Muscle of leg (tissue), 11 donors: Measurements from ENCODE around the gene LRRIQ3. TPM values are rescaled to one million over a fixed set of nuclear protein-coding genes. Genes with fewer than 3 reads are reported as not detected.
"Not testable (repeated sequence)": the region's sequence is repeated elsewhere in the genome, so short reads cannot be mapped to it uniquely, and the experiment has no call there.

ENCODE experiments used
- DNase-seq: peaks from one replicate; pipeline ENCODE4 v3.0.0; 2013
- H3K27ac ChIP-seq: one replicate; pipeline ENCODE4 v1.5.1; 2013; ENCODE audit warnings: mild to moderate bottlenecking, low read length, control low read depth
- H3K27me3 ChIP-seq: one replicate; pipeline ENCODE4 v1.6.1; 2013; ENCODE audit warnings: low read length; ENCODE audit not compliant: control insufficient read depth, insufficient read depth
- H3K36me3 ChIP-seq: one replicate; pipeline ENCODE4 v1.6.1; 2013; ENCODE audit warnings: low read length; ENCODE audit not compliant: control insufficient read depth, insufficient read depth
- H3K4me1 ChIP-seq: one replicate; pipeline ENCODE4 v1.6.1; 2013; ENCODE audit warnings: low read length; ENCODE audit not compliant: control insufficient read depth, insufficient read depth
- H3K4me3 ChIP-seq: one replicate; pipeline ENCODE4 v1.5.1; 2013; ENCODE audit warnings: low read length, control low read depth
- H3K9me3 ChIP-seq: replicated peaks from 2 replicates; pipeline ENCODE4 v1.6.1; 2013; ENCODE audit warnings: low read depth, low read length; ENCODE audit not compliant: control insufficient read depth
- WGBS: methylation state at CpG from one replicate; pipeline ENCODE4 v1.1.5; 2013; ENCODE audit warnings: missing lambda C conversion rate; ENCODE audit not compliant: insufficient coverage; 5-methylcytosine and 5-hydroxymethylcytosine counted together
- polyA plus RNA-seq, 8 donors: library from polyadenylated mRNA; unstranded; fragments of 120-200 nt; gene quantifications; one replicate each; pipeline versions ENCODE4 v1.2.1 to v1.2.3, GENCODE V29; 2013; ENCODE audit warnings: inconsistent platforms in 1 of 8, low replicate concordance in 1 of 8; ENCODE audit not compliant: insufficient read length in 8 of 8, insufficient read depth in 1 of 8
- total RNA-seq: library from RNA; stranded (reverse); fragments of 120-200 nt; gene quantifications from one replicate; pipeline ENCODE4 v1.2.4, GENCODE V29; 2013

The LRRIQ3 gene
- total and polyA plus RNA-seq, 9 donors: 0.11 to 0.84 (median 0.46) TPM

DNA sequence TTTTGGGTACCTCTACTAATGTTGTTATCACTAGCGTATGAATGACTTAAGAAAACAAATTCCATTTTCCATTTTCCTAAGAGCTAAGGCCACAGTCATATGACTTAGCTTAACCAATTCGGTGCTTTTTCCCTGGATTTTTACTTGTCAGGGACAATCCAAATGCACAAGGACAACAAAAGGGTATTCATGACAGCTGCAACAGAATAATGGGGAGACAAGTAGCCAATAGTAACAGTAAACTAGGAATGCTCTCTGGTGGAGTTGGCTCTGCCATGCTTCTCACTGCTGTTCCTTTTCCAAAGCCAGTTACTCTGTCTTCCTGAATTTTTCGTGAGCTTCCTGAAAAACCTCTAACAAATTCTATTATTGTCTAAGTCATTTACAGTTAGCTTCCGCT is 52.9 kb downstream of the LRRIQ3 start:
- H3K9me3 ChIP-seq: no peaks in the 10 kb centered on the region
- WGBS: 80% methylated on average over 1 of the region's 4 CpGs
- H3K36me3 ChIP-seq: no peaks in the 10 kb centered on the region
- H3K27me3 ChIP-seq: no peaks in the 10 kb centered on the region
- no peak overlapping the region for H3K4me3 ChIP-seq
- H3K4me1 ChIP-seq: no peaks in the 10 kb centered on the region
- no peak for DNase-seq
- H3K27ac ChIP-seq: no peak overlapping the region

GRCh38 chr1:74117370-74117769 is 80.6 kb downstream of the LRRIQ3 start:
- no CpG with 5 or more reads among the region's 4 CpGs for WGBS
- not testable (repeated sequence) for H3K36me3 ChIP-seq, DNase-seq, H3K9me3 ChIP-seq, H3K27ac ChIP-seq, H3K4me1 ChIP-seq, H3K27me3 ChIP-seq, H3K4me3 ChIP-seq

- H3K4me3 ChIP-seq: no peak overlapping the region
- no peaks in the 10 kb centered on the region for H3K4me1 ChIP-seq
- H3K36me3 ChIP-seq: no peaks in the 10 kb centered on the region
- no peaks in the 10 kb centered on the region for H3K9me3 ChIP-seq
- H3K27me3 ChIP-seq: no peaks in the 10 kb centered on the region
- no CpG with 5 or more reads among the region's 3 CpGs for WGBS
- DNase-seq: no peak
- no peak overlapping the region for H3K27ac ChIP-seq
Observed at GRCh38 chr1:74113333-74113732, 84.6 kb downstream of the LRRIQ3 start.

GRCh38 chr1:74107394-74107793 is 90.6 kb downstream of the LRRIQ3 start:
- Histone ChIP-seq H3K4me3 (no peak overlapping the region), H3K9me3 (no peaks in the 10 kb centered on the region), H3K27ac (no peak overlapping the region), H3K36me3 (no peaks in the 10 kb centered on the region), H3K4me1 (no peaks in the 10 kb centered on the region), H3K27me3 (no peaks in the 10 kb centered on the region)
- DNase-seq: no peak

- no peak overlapping the region for H3K27ac ChIP-seq
- DNase-seq: no peak
- H3K4me1 ChIP-seq: no peaks in the 10 kb centered on the region
- no peak overlapping the region for H3K4me3 ChIP-seq
- H3K27me3 ChIP-seq: no peaks in the 10 kb centered on the region
- no peaks in the 10 kb centered on the region for H3K36me3 ChIP-seq
- no CpG with 5 or more reads among the region's 1 CpG for WGBS
- peaks cover 3% of the 10 kb centered on the region for H3K9me3 ChIP-seq
Observed at GRCh38 chr1:74091371-74091770, 106.6 kb downstream of the LRRIQ3 start.

DNA sequence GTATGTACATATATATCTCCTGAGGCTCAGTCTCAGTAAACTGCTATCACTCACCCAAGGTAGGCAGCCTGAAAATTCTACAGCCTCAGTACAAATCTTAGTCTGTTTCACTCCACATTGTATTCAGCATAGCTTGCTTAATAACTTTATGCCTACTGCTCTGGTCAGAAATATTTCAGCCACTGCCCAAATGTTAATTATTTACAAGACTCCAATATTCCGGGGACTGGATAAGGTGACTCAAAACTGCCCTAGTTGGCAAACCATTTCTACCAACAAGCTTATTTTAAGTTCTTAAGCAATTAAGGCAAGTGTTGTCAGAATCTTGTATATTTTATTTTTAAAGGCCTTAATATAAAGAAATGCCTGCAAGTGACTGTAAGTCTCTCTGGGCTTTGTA is 114.8 kb downstream of the LRRIQ3 start:
- no CpG with 5 or more reads among the region's 1 CpG for WGBS

DNA sequence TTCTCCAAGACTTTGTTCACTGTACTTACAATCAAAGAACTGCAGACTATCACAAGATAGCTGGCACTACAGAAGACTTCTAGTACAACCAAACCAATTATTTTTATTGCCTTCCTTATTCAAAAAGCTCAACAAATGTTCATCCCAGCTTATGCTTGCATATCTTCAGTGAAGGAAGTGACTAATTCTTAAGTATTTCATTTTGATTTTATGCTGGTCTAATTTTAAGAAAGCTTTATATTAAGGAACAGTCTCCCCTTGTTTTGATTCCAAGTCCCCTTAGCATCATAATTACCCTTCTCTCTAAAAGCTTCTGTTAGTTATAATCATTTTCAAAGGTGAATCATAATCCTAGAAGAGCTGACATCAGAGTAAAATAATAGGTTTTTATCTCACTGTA is 132.9 kb downstream of the LRRIQ3 start:
- H3K4me3 ChIP-seq: no peak overlapping the region
- no peaks in the 10 kb centered on the region for H3K27me3 ChIP-seq
- no peaks in the 10 kb centered on the region for H3K9me3 ChIP-seq
- no peak overlapping the region for H3K27ac ChIP-seq
- H3K4me1 ChIP-seq: no peaks in the 10 kb centered on the region
- no peak for DNase-seq
- H3K36me3 ChIP-seq: no peaks in the 10 kb centered on the region

More for the DNA sequence above, 114.8 kb downstream of the LRRIQ3 start:
- H3K36me3 ChIP-seq: no peaks in the 10 kb centered on the region
- no peaks in the 10 kb centered on the region for H3K4me1 ChIP-seq
- no peak for DNase-seq
- no peak overlapping the region for H3K27ac ChIP-seq
- H3K9me3 ChIP-seq: no peaks in the 10 kb centered on the region
- H3K27me3 ChIP-seq: no peaks in the 10 kb centered on the region
- no peak overlapping the region for H3K4me3 ChIP-seq

DNA sequence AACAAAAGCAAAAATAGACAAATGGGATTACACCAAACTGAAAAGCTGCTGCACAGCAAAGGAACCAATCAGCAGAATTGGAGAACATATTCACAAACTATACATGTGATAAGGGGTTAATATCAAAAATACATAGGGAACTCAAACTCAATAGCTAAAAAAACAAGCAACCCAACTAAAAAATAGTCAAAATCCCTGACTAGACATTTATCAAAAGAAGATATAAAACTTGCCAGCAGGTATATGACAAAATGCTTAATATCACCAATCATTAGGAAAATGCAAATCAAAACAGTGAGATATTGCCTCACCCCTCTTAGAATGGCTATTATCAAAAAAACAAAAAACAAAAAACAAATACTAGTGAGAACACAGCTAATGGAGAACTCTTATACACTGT is 140.3 kb downstream of the LRRIQ3 start:
- no peak overlapping the region for H3K27ac ChIP-seq
- no peaks in the 10 kb centered on the region for H3K4me1 ChIP-seq
- no peaks in the 10 kb centered on the region for H3K27me3 ChIP-seq
- no peaks in the 10 kb centered on the region for H3K9me3 ChIP-seq
- no peak overlapping the region for H3K4me3 ChIP-seq
- DNase-seq: no peak
- H3K36me3 ChIP-seq: no peaks in the 10 kb centered on the region

DNA sequence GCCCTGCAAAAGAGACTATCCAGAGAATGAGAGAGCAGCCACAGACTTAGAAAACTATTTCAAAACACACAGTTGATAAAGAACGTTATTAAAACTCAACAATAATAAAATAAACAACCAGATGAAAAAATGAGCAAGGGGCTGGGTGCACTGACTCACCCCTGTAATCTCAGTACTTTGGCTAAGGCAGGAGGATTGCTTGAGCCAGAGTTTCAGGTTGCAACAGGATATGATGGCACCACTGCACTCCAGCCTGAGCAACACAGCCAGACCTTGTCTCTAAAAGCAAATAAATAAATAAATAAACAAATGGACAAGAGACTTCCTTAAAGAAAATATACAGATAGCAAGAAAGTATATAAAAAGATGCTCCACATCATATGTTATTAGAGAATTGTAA is 144.6 kb downstream of the LRRIQ3 start:
- no peak for DNase-seq

GRCh38 chr1:74050386-74050785 is 147.6 kb downstream of the LRRIQ3 start:
- WGBS: 60% methylated on average over 1 of the region's 2 CpGs
- no peak for DNase-seq

More for the DNA sequence above, 144.6 kb downstream of the LRRIQ3 start:
- no peaks in the 10 kb centered on the region for H3K36me3 ChIP-seq
- no peaks in the 10 kb centered on the region for H3K9me3 ChIP-seq
- H3K4me3 ChIP-seq: no peak overlapping the region
- H3K27ac ChIP-seq: no peak overlapping the region
- no peaks in the 10 kb centered on the region for H3K4me1 ChIP-seq
- H3K27me3 ChIP-seq: no peaks in the 10 kb centered on the region
- WGBS: no CpG with 5 or more reads among the region's 1 CpG

GRCh38 chr1:74038042-74038441 is 159.9 kb downstream of the LRRIQ3 start:
- no peak overlapping the region for H3K4me3 ChIP-seq
- no peak overlapping the region for H3K27ac ChIP-seq
- WGBS: 56% methylated on average over 2 of the region's 3 CpGs
- peaks cover 15% of the 10 kb centered on the region for H3K9me3 ChIP-seq
- no peaks in the 10 kb centered on the region for H3K4me1 ChIP-seq
- H3K27me3 ChIP-seq: no peaks in the 10 kb centered on the region
- DNase-seq: no peak
- no peaks in the 10 kb centered on the region for H3K36me3 ChIP-seq

More at GRCh38 chr1:74050386-74050785, 147.6 kb downstream of the LRRIQ3 start:
- Histone ChIP-seq H3K9me3 (peaks cover 2% of the 10 kb centered on the region), H3K27me3 (no peaks in the 10 kb centered on the region), H3K4me3 (no peak overlapping the region), H3K27ac (no peak overlapping the region), H3K4me1 (no peaks in the 10 kb centered on the region), H3K36me3 (no peaks in the 10 kb centered on the region)
